Progenitor cell of endocrine pancreas (in vitro differentiated cells): Measurements from ENCODE around the gene PNMT. TPM values are rescaled to one million over a fixed set of nuclear protein-coding genes. Genes with fewer than 3 reads are reported as not detected.

Experiments used
- DNase-seq: peaks from one replicate; pipeline ENCODE4 v3.0.0; 2021; ENCODE audit warnings: low spot score; ENCODE audit not compliant: unreplicated experiment
- H3K27ac Mint-ChIP-seq: 2 replicates; pipeline ENCODE4 v1.8.0; 2021; ENCODE audit warnings: mild to moderate bottlenecking, moderate library complexity, mixed read lengths
- H3K27me3 Mint-ChIP-seq: 2 replicates; pipeline ENCODE4 v1.8.0; 2021; ENCODE audit warnings: mixed read lengths
- H3K36me3 Mint-ChIP-seq: 2 replicates; pipeline ENCODE4 v1.8.0; 2022; ENCODE audit warnings: mixed read lengths; ENCODE audit not compliant: insufficient read depth
- H3K4me1 Mint-ChIP-seq: 2 replicates; pipeline ENCODE4 v1.8.0; 2021; ENCODE audit warnings: low read depth, mixed read lengths
- H3K4me3 Mint-ChIP-seq: 2 replicates; pipeline ENCODE4 v1.8.0; 2021; ENCODE audit warnings: low read depth, mild to moderate bottlenecking, moderate library complexity, mixed read lengths
- H3K9me3 Mint-ChIP-seq: 2 replicates; pipeline ENCODE4 v1.8.0; 2021; ENCODE audit warnings: low read depth, mixed read lengths
- total RNA-seq: library from RNA; stranded (reverse); gene quantifications from 2 replicates; pipeline ENCODE4 v1.2.1, GENCODE V29; 2021
- TF ChIP-seq, protein P1 (sequence below): fragments of 200-600 bp; sonication (generic); IDR thresholded peaks from one replicate; pipeline ENCODE4 v1.5.0; 2021; ENCODE audit warnings: antibody characterized with exemption, mild to moderate bottlenecking; ENCODE audit not compliant: unreplicated experiment

PNMT gene
- total RNA-seq, 1 donor from 2014 or later: 2.5 TPM

DNA sequence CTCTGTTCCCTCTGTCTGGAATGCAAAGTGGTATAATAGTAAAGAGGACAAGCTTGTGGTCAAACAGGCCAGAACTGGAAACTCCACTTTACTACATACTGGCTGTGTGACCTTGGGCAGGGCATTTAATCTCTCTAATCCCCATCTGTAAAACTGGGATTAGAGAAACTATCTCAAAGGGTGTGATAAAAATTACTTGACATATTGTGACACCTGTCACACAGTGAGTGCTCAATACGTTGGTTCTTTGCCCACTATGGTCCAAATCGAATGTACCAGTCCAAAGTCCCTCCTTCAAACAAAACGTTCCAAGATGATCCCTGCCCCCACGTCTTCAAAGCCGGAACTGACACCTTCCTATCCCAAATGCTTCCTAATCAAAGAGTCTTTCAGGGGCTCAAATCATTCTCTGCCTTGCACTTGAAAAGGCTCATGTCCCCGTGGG is 18.9 kb downstream of the PNMT start:
- H3K27ac Mint-ChIP-seq: no peak overlapping the region
- TF ChIP-seq, protein P1, sequence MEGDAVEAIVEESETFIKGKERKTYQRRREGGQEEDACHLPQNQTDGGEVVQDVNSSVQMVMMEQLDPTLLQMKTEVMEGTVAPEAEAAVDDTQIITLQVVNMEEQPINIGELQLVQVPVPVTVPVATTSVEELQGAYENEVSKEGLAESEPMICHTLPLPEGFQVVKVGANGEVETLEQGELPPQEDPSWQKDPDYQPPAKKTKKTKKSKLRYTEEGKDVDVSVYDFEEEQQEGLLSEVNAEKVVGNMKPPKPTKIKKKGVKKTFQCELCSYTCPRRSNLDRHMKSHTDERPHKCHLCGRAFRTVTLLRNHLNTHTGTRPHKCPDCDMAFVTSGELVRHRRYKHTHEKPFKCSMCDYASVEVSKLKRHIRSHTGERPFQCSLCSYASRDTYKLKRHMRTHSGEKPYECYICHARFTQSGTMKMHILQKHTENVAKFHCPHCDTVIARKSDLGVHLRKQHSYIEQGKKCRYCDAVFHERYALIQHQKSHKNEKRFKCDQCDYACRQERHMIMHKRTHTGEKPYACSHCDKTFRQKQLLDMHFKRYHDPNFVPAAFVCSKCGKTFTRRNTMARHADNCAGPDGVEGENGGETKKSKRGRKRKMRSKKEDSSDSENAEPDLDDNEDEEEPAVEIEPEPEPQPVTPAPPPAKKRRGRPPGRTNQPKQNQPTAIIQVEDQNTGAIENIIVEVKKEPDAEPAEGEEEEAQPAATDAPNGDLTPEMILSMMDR: no peak
- DNase-seq: no peak
- H3K27me3 Mint-ChIP-seq: no peaks in the 10 kb centered on the region
- H3K4me1 Mint-ChIP-seq: peaks cover 11% of the 10 kb centered on the region
- no peaks in the 10 kb centered on the region for H3K9me3 Mint-ChIP-seq
- peaks cover 13% of the 10 kb centered on the region for H3K36me3 Mint-ChIP-seq
- peak overlapping the region; percentile 97 for H3K4me3 Mint-ChIP-seq

DNA sequence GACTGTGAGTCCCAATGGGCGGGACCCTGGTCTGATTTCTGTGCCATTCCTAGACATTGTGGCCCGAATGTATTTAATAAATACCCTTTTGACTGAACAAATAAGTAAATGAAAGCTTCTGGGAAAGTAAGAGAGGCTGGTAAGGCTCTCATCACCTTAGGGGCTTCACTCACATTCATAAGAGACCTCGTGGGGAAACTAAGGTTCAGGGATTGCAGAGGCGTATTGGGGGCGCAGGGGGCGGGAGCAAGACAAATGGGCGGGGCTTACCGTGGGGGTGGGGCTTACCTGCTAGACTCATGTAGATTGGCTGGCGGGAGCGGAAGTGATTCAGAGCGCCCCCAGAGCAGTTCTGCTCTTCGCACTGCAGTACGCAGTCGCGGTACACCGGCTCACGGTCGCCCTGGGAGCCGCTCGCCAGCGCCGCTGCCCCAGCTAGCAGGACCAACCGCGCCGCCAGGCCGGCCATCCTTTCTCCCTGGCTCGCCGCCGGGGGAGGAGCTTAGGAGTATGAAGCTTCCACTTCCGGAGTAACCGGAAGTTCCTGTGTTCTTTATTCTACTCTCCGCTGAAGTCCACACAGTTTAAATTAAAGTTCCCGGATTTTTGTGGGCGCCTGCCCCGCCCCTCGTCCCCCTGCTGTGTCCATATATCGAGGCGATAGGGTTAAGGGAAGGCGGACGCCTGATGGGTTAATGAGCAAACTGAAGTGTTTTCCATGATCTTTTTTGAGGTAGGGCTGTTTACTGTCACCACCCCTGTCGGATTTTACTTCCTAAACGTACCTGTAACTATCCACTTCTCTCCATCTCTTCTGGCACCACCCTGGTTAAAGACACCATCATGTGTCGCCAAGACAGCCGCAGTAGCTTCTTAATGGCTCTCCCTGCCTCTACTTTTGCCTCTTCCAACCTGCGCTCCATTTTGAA is 19.6 kb downstream of the PNMT start, which contains the start of gene PGAP3:
Gene PGAP3 (minus strand): TSS at position 512 of the 929 bp plus-strand sequence. CDS start 43 bp downstream, at position 469.
- DNase-seq: peak; percentile 71
- Mint-ChIP-seq H3K36me3 (peaks cover 13% of the 10 kb centered on the region), H3K27me3 (no peaks in the 10 kb centered on the region), H3K9me3 (no peaks in the 10 kb centered on the region), H3K4me3 (peak within 1 kb of the TSS; percentile 97), H3K27ac (peak within 1 kb of the TSS; percentile 97), H3K4me1 (peaks cover 11% of the 10 kb centered on the region)
- TF ChIP-seq, protein P1: no peak

DNA sequence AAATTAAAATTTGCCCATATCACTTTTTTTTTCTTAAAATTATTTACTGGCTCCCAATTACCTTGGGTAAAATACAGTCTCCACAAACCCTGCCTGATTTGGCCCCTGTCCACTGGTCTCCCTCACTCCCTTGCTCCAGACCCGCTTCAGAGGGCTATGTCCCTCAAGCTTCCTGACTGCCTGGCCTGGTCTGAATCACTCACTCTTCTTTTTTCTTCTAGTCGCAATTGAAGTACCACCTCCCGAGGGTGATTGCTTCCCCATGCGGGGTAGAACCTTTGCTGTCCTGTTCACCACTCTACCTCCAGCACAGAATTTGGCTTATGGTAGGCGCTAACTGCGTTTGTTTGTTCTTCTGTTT is 20.2 kb downstream of the PNMT start:
- Mint-ChIP-seq H3K9me3 (no peaks in the 10 kb centered on the region), H3K4me1 (peaks cover 11% of the 10 kb centered on the region), H3K27me3 (no peaks in the 10 kb centered on the region), H3K36me3 (peaks cover 7% of the 10 kb centered on the region), H3K27ac (peak overlapping the region; percentile 97), H3K4me3 (peak overlapping the region; percentile 97)
- TF ChIP-seq, protein P1: no peak
- DNase-seq: no peak

DNA sequence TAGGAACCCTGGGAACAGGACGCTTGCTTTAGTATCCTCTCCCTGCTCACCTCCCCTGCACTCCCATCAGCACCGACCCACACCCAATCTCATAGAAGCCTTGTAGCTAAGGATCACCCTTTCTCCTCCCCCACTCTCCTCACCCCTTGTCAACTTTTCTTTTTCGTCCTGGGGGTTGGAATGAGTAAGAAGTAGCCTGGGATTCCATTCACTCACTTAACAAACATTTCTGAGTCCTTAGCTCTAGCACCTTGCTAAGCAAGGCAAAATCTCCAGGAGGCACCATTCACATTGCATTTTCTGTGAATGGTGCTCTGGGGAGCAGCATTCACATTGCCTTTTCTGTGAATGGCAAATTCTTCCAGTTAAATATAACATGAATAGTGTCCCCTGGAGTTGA is 20.7 kb downstream of the PNMT start:
- H3K4me3 Mint-ChIP-seq: peak overlapping the region; percentile 97

DNA sequence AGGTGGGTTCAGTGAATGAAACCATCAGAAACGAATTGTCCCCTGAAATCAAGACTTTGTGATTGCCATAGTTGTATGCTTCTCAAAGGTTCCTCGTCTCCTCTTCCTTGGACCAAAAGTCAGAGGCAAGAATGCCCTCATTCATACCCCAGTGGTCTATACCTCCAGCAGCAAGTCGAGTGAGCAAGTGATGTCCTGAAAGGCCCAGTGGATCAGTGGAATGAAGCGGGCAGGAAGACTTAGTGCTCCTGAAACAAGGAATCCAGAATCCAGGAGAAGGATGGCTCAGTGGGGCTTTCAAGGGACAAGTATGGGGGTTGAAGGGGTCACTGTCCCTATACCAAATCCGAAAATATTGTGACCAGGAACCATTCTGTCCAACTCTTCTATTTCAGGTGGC is 26.3 kb downstream of the PNMT start:
- TF ChIP-seq, protein P1: no peak
- Mint-ChIP-seq H3K4me3 (no peak overlapping the region), H3K9me3 (no peaks in the 10 kb centered on the region), H3K27me3 (no peaks in the 10 kb centered on the region), H3K27ac (peak overlapping the region; percentile 62), H3K4me1 (peaks cover 22% of the 10 kb centered on the region), H3K36me3 (no peaks in the 10 kb centered on the region)
- DNase-seq: no peak

More for the DNA sequence above, 20.7 kb downstream of the PNMT start:
- peaks cover 7% of the 10 kb centered on the region for H3K36me3 Mint-ChIP-seq
- peak overlapping the region; percentile 97 for H3K27ac Mint-ChIP-seq
- no peak for DNase-seq
- no peaks in the 10 kb centered on the region for H3K27me3 Mint-ChIP-seq
- peaks cover 11% of the 10 kb centered on the region for H3K4me1 Mint-ChIP-seq
- TF ChIP-seq, protein P1: no peak
- no peaks in the 10 kb centered on the region for H3K9me3 Mint-ChIP-seq
